Neural cell (in vitro differentiated cells): ENCODE data around the gene GNPDA2.

Experiments
- EP300 ChIP-seq: fragments of 450-650 bp; conservative IDR thresholded peaks from 2 replicates; pipeline ENCODE4 v1.6.1; 2014; ENCODE audit warnings: antibody characterized with exemption, mild to moderate bottlenecking, moderate library complexity; ENCODE audit not compliant: poor library complexity, severe bottlenecking
- EZH2 ChIP-seq: fragments of 200-600, 300-800 bp; shearing (Covaris generic), sonication (generic); IDR thresholded peaks from 2 replicates; pipeline ENCODE4 v1.6.1; 2014; ENCODE audit warnings: antibody characterized with exemption, low read length, borderline replicate concordance, mild to moderate bottlenecking; ENCODE audit not compliant: insufficient read depth, poor library complexity, severe bottlenecking
- TAF1 ChIP-seq: IDR thresholded peaks from 2 replicates; pipeline ENCODE4 v1.6.1; 2012; ENCODE audit warnings: low read depth
- TF ChIP-seq, protein P1 (sequence below): fragments of 450-650 bp; IDR thresholded peaks from 2 replicates; pipeline ENCODE4 v1.5.1; 2014; ENCODE audit warnings: antibody characterized with exemption, mild to moderate bottlenecking, moderate library complexity; ENCODE audit not compliant: poor library complexity, severe bottlenecking

DNA sequence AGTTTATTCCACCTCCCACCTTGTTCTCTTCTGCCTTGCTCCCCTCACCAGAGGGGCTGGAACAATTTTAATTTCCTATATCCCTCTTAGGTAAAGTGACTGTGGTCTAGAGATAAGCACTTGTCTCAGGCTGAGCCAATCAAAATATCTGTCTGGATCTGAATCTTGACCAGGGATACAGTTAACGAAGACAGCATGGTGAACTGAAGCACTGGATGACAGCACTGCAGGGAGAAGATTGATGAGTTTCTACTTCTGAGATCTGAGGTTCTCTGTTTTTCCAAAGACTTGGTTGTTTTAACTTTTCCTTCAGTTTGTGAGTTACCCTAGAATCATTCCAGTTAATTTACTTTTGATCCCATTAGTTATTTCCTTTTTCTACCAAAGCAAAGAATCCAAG is 13.2 kb downstream of the GNPDA2 start:
- TF ChIP-seq, protein P1, sequence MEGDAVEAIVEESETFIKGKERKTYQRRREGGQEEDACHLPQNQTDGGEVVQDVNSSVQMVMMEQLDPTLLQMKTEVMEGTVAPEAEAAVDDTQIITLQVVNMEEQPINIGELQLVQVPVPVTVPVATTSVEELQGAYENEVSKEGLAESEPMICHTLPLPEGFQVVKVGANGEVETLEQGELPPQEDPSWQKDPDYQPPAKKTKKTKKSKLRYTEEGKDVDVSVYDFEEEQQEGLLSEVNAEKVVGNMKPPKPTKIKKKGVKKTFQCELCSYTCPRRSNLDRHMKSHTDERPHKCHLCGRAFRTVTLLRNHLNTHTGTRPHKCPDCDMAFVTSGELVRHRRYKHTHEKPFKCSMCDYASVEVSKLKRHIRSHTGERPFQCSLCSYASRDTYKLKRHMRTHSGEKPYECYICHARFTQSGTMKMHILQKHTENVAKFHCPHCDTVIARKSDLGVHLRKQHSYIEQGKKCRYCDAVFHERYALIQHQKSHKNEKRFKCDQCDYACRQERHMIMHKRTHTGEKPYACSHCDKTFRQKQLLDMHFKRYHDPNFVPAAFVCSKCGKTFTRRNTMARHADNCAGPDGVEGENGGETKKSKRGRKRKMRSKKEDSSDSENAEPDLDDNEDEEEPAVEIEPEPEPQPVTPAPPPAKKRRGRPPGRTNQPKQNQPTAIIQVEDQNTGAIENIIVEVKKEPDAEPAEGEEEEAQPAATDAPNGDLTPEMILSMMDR = no peak
- TF ChIP-seq EZH2 (no peak), TAF1 (no peak), EP300 (no peak)
